IMR-90 (cell line): ENCODE results near the gene SCARF2. TPM values are rescaled to one million over a fixed set of nuclear protein-coding genes. Genes with fewer than 3 reads are reported as not detected.

ENCODE experiments used
- ATAC-seq: fragments of 200-7000 bp; cut with Tn5 transposase; 2 replicates; pipeline ENCODE4 v1.9.1; 2020; ENCODE audit warnings: low read depth, mild to moderate bottlenecking, moderate library complexity
- BruUV-seq: library from RNA; stranded (reverse); fragments of 400-500 nt; replicated peaks from 2 replicates; lab custom pipeline; 2021; lab: Mats Ljungman, UMichigan
- CTCF ChIA-PET: fragments of 300-600 bp; formaldehyde crosslinking; extraction: SDS; loops from one replicate; lab custom pipeline; 2021; ENCODE audit warnings: antibody characterized with exemption; lab: Yijun Ruan, JAX
- POLR2A ChIA-PET: fragments of 300-600 bp; sonication (Branson Sonifier 250); formaldehyde crosslinking; loops from one replicate; lab custom pipeline; 2022; ENCODE audit warnings: antibody characterized with exemption; ENCODE audit not compliant: unreplicated experiment; lab: Charles Lee
- DNase-seq: peaks from one replicate; pipeline ENCODE4 v3.0.0; 2013
- H2AFZ ChIP-seq: replicated peaks from 2 replicates; pipeline ENCODE3; 2013; ENCODE audit warnings: low read length, mild to moderate bottlenecking; ENCODE audit not compliant: poor library complexity
- H2AK5ac ChIP-seq: 2 replicates; pipeline ENCODE4 v1.6.1; 2013; ENCODE audit warnings: low read depth, low read length, inconsistent platforms
- H2AK9ac ChIP-seq: replicated peaks from 2 replicates; pipeline ENCODE3; 2013; ENCODE audit warnings: mild to moderate bottlenecking, low read depth, low read length, moderate library complexity; ENCODE audit not compliant: poor library complexity
- H2BK120ac ChIP-seq: 2 replicates; pipeline ENCODE4 v1.6.1; 2013; ENCODE audit warnings: low read depth, low read length, inconsistent platforms
- H2BK15ac ChIP-seq: 3 replicates; pipeline ENCODE4 v1.6.1; 2013; ENCODE audit warnings: low read depth, low read length, inconsistent platforms
- H2BK20ac ChIP-seq: 2 replicates; pipeline ENCODE4 v1.6.1; 2013; ENCODE audit warnings: low read depth, mild to moderate bottlenecking, inconsistent platforms, low read length, moderate library complexity
- H2BK5ac ChIP-seq: 2 replicates; pipeline ENCODE4 v1.6.1; 2013; ENCODE audit warnings: mild to moderate bottlenecking, low read depth, low read length, inconsistent platforms; ENCODE audit not compliant: poor library complexity, severe bottlenecking
- H3K14ac ChIP-seq: replicated peaks from 2 replicates; pipeline ENCODE4 v1.6.1; 2013; ENCODE audit warnings: low read depth, low read length, inconsistent platforms
- H3K18ac ChIP-seq: 2 replicates; pipeline ENCODE4 v1.6.1; 2013; ENCODE audit warnings: low read depth, low read length, control low read depth
- H3K23ac ChIP-seq: 2 replicates; pipeline ENCODE4 v1.6.1; 2013; ENCODE audit warnings: low read depth, low read length, inconsistent platforms
- H3K27ac ChIP-seq: 2 replicates; pipeline ENCODE4 v1.5.1; 2013; ENCODE audit warnings: mild to moderate bottlenecking, control low read depth, low read length; ENCODE audit not compliant: insufficient read depth
- H3K27me3 ChIP-seq: 2 replicates; pipeline ENCODE4 v1.6.1; 2013; ENCODE audit warnings: low read length; ENCODE audit not compliant: control insufficient read depth, insufficient read depth
- H3K36me3 ChIP-seq: 2 replicates; pipeline ENCODE4 v1.6.1; 2013; ENCODE audit warnings: low read length, mixed read lengths; ENCODE audit not compliant: control insufficient read depth, insufficient read depth
- H3K4ac ChIP-seq: 2 replicates; pipeline ENCODE4 v1.6.1; 2013; ENCODE audit warnings: low read depth, low read length, inconsistent platforms
- H3K4me1 ChIP-seq: 2 replicates; pipeline ENCODE4 v1.6.1; 2013; ENCODE audit warnings: low read length, mixed read lengths; ENCODE audit not compliant: control insufficient read depth, insufficient read depth
- H3K4me2 ChIP-seq: 2 replicates; pipeline ENCODE4 v1.6.1; 2013; ENCODE audit warnings: low read depth, mild to moderate bottlenecking, control low read depth, low read length, moderate library complexity
- H3K4me3 ChIP-seq: 2 replicates; pipeline ENCODE4 v1.5.1; 2013; ENCODE audit warnings: low read depth, mild to moderate bottlenecking, control low read depth, low read length, moderate library complexity; ENCODE audit not compliant: insufficient read depth
- H3K56ac ChIP-seq: 2 replicates; pipeline ENCODE4 v1.6.1; 2013; ENCODE audit warnings: low read length, inconsistent platforms; ENCODE audit not compliant: insufficient read depth; ENCODE audit errors: extremely low read depth
- H3K79me1 ChIP-seq, 2 experiments: 2 replicates each; pipeline ENCODE4 v1.6.1; 2013; ENCODE audit warnings: low read length in 2 of 2, inconsistent platforms in 1 of 2, low read depth in 1 of 2
- H3K9ac ChIP-seq: 2 replicates; pipeline ENCODE4 v1.6.1; 2013; ENCODE audit warnings: low read depth, low read length, control low read depth
- H3K9me1 ChIP-seq: 2 replicates; pipeline ENCODE4 v1.6.1; 2013; ENCODE audit warnings: low read length, inconsistent platforms; ENCODE audit not compliant: insufficient read depth
- H3K9me3 ChIP-seq: 2 replicates; pipeline ENCODE4 v1.6.1; 2013; ENCODE audit warnings: low read length; ENCODE audit not compliant: control insufficient read depth, insufficient read depth
- H4K20me1 ChIP-seq: 2 replicates; pipeline ENCODE4 v1.6.1; 2013; ENCODE audit warnings: low read length, inconsistent platforms; ENCODE audit not compliant: insufficient read depth
- H4K5ac ChIP-seq: 2 replicates; pipeline ENCODE4 v1.6.1; 2013; ENCODE audit warnings: mild to moderate bottlenecking, low read depth, low read length, control low read depth
- H4K8ac ChIP-seq, 2 experiments: 2 replicates each; pipeline ENCODE4 v1.6.1; 2013; ENCODE audit warnings: low read depth in 2 of 2, low read length in 2 of 2, control low read depth in 1 of 2, inconsistent platforms in 1 of 2
- H4K91ac ChIP-seq: 2 replicates; pipeline ENCODE4 v1.6.1; 2013; ENCODE audit warnings: low read depth, low read length, inconsistent platforms; ENCODE audit not compliant: insufficient read depth
- BHLHE40 ChIP-seq: fragments of 150-350 bp; IDR thresholded peaks from 2 replicates; pipeline ENCODE4 v1.6.1; 2016; ENCODE audit warnings: mild to moderate bottlenecking, low read depth, low read length
- CEBPB ChIP-seq: IDR thresholded peaks from 2 replicates; pipeline ENCODE4 v1.6.1; 2012; ENCODE audit warnings: low read depth, low read length, improper control_type of control experiment
- CHD1 ChIP-seq: IDR thresholded peaks from 2 replicates; pipeline ENCODE4 v1.6.1; 2012; ENCODE audit warnings: low read depth, low read length, improper control_type of control experiment
- FOS ChIP-seq: fragments of 150-350 bp; IDR thresholded peaks from 2 replicates; pipeline ENCODE4 v1.6.1; 2016; ENCODE audit warnings: low read depth, low read length
- MAFK ChIP-seq: IDR thresholded peaks from 2 replicates; pipeline ENCODE4 v1.6.1; 2012; ENCODE audit warnings: low read depth, low read length, improper control_type of control experiment
- MXI1 ChIP-seq: IDR thresholded peaks from 2 replicates; pipeline ENCODE4 v1.6.1; 2012; ENCODE audit warnings: low read depth, mild to moderate bottlenecking, low read length, moderate library complexity, borderline replicate concordance
- NFE2L2 ChIP-seq: fragments of 150-350 bp; IDR thresholded peaks from 2 replicates; pipeline ENCODE4 v1.6.1; 2016; ENCODE audit warnings: low read depth, mild to moderate bottlenecking, low read length
- POLR2A ChIP-seq: IDR thresholded peaks from 2 replicates; pipeline ENCODE4 v1.6.1; 2012; ENCODE audit warnings: mild to moderate bottlenecking, low read depth, low read length
- RCOR1 ChIP-seq: IDR thresholded peaks from 2 replicates; pipeline ENCODE4 v1.6.1; 2012; ENCODE audit warnings: mild to moderate bottlenecking, low read length, improper control_type of control experiment; ENCODE audit not compliant: insufficient replicate concordance
- RFX5 ChIP-seq: IDR thresholded peaks from 2 replicates; pipeline ENCODE4 v1.8.0; 2012; ENCODE audit warnings: low read depth, mild to moderate bottlenecking, low read length, moderate library complexity
- SMC3 ChIP-seq: fragments of 150-350 bp; IDR thresholded peaks from 2 replicates; pipeline ENCODE4 v1.6.1; 2016; ENCODE audit warnings: low read depth, mild to moderate bottlenecking, antibody characterized with exemption, low read length, moderate library complexity
- WGBS, 2 experiments: methylation state at CpG; one replicate each; pipeline versions ENCODE4 v1.1.5 to v1.1.7; 2013; ENCODE audit warnings: missing lambda C conversion rate in 2 of 2; ENCODE audit not compliant: insufficient read length in 1 of 2; ENCODE audit errors: extremely low coverage in 2 of 2; 5-methylcytosine and 5-hydroxymethylcytosine counted together
- dilution Hi-C: fragments of 300-500 bp; cut with HindIII; formaldehyde crosslinking; loops from one replicate; pipeline ENCODE4 v1.14.3; 2018; ENCODE audit warnings: low sequenced_read_pairs; ENCODE audit not compliant: unreplicated experiment
- in situ Hi-C: fragments of 300-500 bp; cut with MboI; formaldehyde crosslinking; loops from 3 replicates; pipeline ENCODE4 v1.14.3; 2019; ENCODE audit warnings: low sequenced_read_pairs, inconsistent platforms, mixed read lengths
- intact Hi-C: fragments of 100-400 bp; cut with micrococcal nuclease; formaldehyde crosslinking; loops from 2 replicates; pipeline ENCODE4 v1.10.0; 2022
- polyA plus RNA-seq, 3 experiments: library from polyadenylated mRNA; depleted of rRNA; stranded (reverse); fragments of >200 nt; gene quantifications; 2 replicates each; pipeline ENCODE4 v1.2.3, GENCODE V29; 2012; ENCODE audit warnings: low replicate concordance in 1 of 3
- total RNA-seq: library from RNA; depleted of rRNA; stranded (reverse); fragments of >200 nt; gene quantifications from 2 replicates; pipeline ENCODE4 v1.2.3, GENCODE V29; 2012
- TF ChIP-seq, protein P1 (sequence below): fragments of 150-350 bp; IDR thresholded peaks from 2 replicates; pipeline ENCODE4 v1.6.1; 2017; ENCODE audit warnings: mild to moderate bottlenecking, antibody characterized with exemption, low read length, low read depth
- TF ChIP-seq, protein P2 (sequence below): fragments of 150-350 bp; IDR thresholded peaks from 2 replicates; pipeline ENCODE4 v1.6.1; 2016; ENCODE audit warnings: low read depth, mild to moderate bottlenecking, low read length, moderate library complexity, borderline replicate concordance
- TF ChIP-seq, protein P3 (sequence below): conservative IDR thresholded peaks from 2 replicates; pipeline ENCODE4 v1.5.1; 2012; ENCODE audit warnings: mild to moderate bottlenecking, low read depth, low read length, improper control_type of control experiment

The SCARF2 gene
- total and polyA plus RNA-seq, 2 of the 4 experiments (the other 2 are of a cell fraction): 3.4 to 37.0 TPM

DNA sequence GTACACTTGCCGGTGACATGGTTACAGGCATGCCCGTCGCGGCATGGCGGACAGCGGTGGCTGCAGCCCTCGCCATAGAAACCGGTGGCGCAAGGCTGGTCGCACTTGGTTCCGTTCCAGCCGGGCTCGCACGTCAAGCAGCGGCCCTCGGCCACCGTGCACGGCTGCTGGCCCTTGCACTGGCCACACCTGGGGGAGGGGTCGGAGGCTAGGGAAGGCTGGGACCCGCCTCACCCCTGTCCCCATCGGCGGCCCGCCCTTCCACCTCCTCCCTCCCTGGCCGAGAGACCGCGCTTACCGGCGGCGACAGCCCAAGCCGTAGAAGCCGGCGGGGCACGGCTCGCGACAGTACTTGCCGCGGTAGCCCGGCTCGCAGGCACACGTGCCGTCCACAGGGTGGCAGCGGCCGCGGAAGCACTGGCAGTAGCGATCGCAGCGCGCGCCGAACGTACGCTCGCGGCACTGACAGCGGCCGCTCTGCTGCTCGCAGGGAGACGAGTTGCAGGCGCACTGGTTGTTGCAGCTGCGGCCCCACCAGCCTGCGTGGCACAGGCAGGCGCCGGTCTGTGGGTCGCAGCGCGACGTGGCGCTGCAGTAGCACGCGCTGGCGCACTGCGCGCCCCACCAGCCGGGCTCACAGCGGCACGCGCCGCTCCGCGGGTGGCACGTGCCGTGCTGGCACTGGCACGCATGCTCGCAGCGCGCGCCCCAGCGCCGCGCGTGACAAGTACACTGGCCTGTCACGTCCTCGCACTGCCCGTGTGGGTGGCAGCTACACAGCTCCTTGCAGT, 6.7 kb downstream of the SCARF2 start:
- in situ Hi-C loops: no loop called here
- H3K36me3 ChIP-seq: peaks cover 44% of the 10 kb centered on the region

More for the DNA sequence above, 6.7 kb downstream of the SCARF2 start:
- BruUV-seq: no TSS peak
- Histone ChIP-seq H2BK120ac (no peak overlapping the region), H3K27me3 (no peaks in the 10 kb centered on the region), H4K91ac (no peak overlapping the region), H3K14ac (no peak overlapping the region), H3K79me1 (peaks cover 7 to 80% of the 10 kb centered on the region in 2 experiments; a peak in 3 of 4 replicates), H2AFZ (no peak overlapping the region), H3K9me3 (no peaks in the 10 kb centered on the region), H3K56ac (no peak overlapping the region), H2AK5ac (no peak overlapping the region), H3K23ac (no peak overlapping the region), H3K18ac (no peak overlapping the region), H2BK15ac (no peak overlapping the region), H4K5ac (no peak overlapping the region), H2BK5ac (no peak overlapping the region), H2BK20ac (no peak overlapping the region), H3K4me2 (no peak overlapping the region), H3K9ac (no peak overlapping the region), H4K8ac (no peak overlapping the region), H3K27ac (no peak overlapping the region), H3K9me1 (peaks cover 28% of the 10 kb centered on the region), H4K20me1 (peaks cover 86% of the 10 kb centered on the region), H3K4me1 (peaks cover 17% of the 10 kb centered on the region), H3K4ac (no peak overlapping the region), H2AK9ac (no peak overlapping the region), H3K4me3 (no peak overlapping the region)
- intact Hi-C loops: no loop called here
- ChIA-PET CTCF (no interaction called here), POLR2A (no interaction called here)
- ATAC-seq (no peak), DNase-seq (no peak)
- WGBS, 2 experiments: 69% methylated on average over 79 of the region's 94 CpGs; no CpG with 5 or more reads in 1 of the 2 experiments
- TF ChIP-seq MXI1: no peak
- TF ChIP-seq BHLHE40: no peak
- TF ChIP-seq, protein P1, sequence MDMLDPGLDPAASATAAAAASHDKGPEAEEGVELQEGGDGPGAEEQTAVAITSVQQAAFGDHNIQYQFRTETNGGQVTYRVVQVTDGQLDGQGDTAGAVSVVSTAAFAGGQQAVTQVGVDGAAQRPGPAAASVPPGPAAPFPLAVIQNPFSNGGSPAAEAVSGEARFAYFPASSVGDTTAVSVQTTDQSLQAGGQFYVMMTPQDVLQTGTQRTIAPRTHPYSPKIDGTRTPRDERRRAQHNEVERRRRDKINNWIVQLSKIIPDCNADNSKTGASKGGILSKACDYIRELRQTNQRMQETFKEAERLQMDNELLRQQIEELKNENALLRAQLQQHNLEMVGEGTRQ: no peak
- TF ChIP-seq MAFK: no peak
- no peak for TF ChIP-seq RCOR1
- TF ChIP-seq POLR2A: no peak
- TF ChIP-seq FOS: no peak
- no peak for TF ChIP-seq SMC3
- no peak for TF ChIP-seq NFE2L2
- TF ChIP-seq, protein P2, sequence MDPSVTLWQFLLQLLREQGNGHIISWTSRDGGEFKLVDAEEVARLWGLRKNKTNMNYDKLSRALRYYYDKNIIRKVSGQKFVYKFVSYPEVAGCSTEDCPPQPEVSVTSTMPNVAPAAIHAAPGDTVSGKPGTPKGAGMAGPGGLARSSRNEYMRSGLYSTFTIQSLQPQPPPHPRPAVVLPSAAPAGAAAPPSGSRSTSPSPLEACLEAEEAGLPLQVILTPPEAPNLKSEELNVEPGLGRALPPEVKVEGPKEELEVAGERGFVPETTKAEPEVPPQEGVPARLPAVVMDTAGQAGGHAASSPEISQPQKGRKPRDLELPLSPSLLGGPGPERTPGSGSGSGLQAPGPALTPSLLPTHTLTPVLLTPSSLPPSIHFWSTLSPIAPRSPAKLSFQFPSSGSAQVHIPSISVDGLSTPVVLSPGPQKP: no peak
- TF ChIP-seq CEBPB: no peak
- no peak for TF ChIP-seq CHD1
- TF ChIP-seq, protein P3, sequence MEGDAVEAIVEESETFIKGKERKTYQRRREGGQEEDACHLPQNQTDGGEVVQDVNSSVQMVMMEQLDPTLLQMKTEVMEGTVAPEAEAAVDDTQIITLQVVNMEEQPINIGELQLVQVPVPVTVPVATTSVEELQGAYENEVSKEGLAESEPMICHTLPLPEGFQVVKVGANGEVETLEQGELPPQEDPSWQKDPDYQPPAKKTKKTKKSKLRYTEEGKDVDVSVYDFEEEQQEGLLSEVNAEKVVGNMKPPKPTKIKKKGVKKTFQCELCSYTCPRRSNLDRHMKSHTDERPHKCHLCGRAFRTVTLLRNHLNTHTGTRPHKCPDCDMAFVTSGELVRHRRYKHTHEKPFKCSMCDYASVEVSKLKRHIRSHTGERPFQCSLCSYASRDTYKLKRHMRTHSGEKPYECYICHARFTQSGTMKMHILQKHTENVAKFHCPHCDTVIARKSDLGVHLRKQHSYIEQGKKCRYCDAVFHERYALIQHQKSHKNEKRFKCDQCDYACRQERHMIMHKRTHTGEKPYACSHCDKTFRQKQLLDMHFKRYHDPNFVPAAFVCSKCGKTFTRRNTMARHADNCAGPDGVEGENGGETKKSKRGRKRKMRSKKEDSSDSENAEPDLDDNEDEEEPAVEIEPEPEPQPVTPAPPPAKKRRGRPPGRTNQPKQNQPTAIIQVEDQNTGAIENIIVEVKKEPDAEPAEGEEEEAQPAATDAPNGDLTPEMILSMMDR: no peak
- TF ChIP-seq RFX5: no peak
- dilution Hi-C loops: no loop called here
